HG03025 (cell line): ENCODE results near the gene GGTA1.

ENCODE experiments used
- ATAC-seq: cut with Tn5 transposase; IDR thresholded peaks from one replicate; pipeline ENCODE4 v1.9.1; 2021; ENCODE audit warnings: mild to moderate bottlenecking, moderate library complexity; ENCODE audit not compliant: unreplicated experiment, low FRiP score

The GGTA1 gene

GRCh38 chr9:121424024-121424432 is 75.6 kb downstream of the GGTA1 start:
- ATAC-seq, result no peak

- ATAC-seq, result no peak
Observed at GRCh38 chr9:121411993-121412392, 87.7 kb downstream of the GGTA1 start.

GRCh38 chr9:121405899-121406298 is 93.7 kb downstream of the GGTA1 start:
- ATAC-seq, result no peak
